ENCODE measurements around the gene NLRP6. TPM values are rescaled to one million over a fixed set of nuclear protein-coding genes. Genes with fewer than 3 reads are reported as not detected.
A peak's percentile ranks its signal among the peaks of the same experiment; 100 is the strongest.

The NLRP6 gene
- total and polyA plus RNA-seq, 2 of the 4 experiments (the other 2 are of a cell fraction), result not detected

- Histone ChIP-seq H3K9me3 (ENCODE audit: control insufficient read depth, insufficient read depth, low read length) (no peaks in the 10 kb centered on the region), H2BK15ac (ENCODE audit: low read depth, low read length) (no peak overlapping the region), H3K23ac (ENCODE audit: low read depth, low read length) (no peak overlapping the region), H2BK120ac (ENCODE audit: low read depth, low read length) (no peak overlapping the region), H3K4me3 (ENCODE audit: insufficient read depth, low read depth, low read length) (no peak overlapping the region), H3K27me3 (ENCODE audit: control insufficient read depth, insufficient read depth, low read length) (no peaks in the 10 kb centered on the region), H3K56ac (ENCODE audit: extremely low read depth, insufficient read depth, low read length) (no peak overlapping the region), H4K8ac (ENCODE audit: low read depth in 2 of 2, low read length in 2 of 2) (no peak overlapping the region), H2BK20ac (ENCODE audit: low read depth, low read length) (no peak overlapping the region), H4K20me1 (ENCODE audit: insufficient read depth, low read length) (no peaks in the 10 kb centered on the region), H2BK5ac (ENCODE audit: low read depth, low read length, poor library complexity, severe bottlenecking) (no peak overlapping the region), H3K9me1 (ENCODE audit: insufficient read depth, low read length) (no peaks in the 10 kb centered on the region), H3K4me1 (ENCODE audit: control insufficient read depth, insufficient read depth, low read length) (peaks cover 11% of the 10 kb centered on the region), H3K4me2 (ENCODE audit: low read depth, low read length) (no peak overlapping the region), H3K9ac (ENCODE audit: low read depth, low read length) (no peak overlapping the region), H4K5ac (ENCODE audit: low read depth, low read length) (no peak overlapping the region), H2AK9ac (replicated peaks; ENCODE audit: low read depth, low read length, poor library complexity) (no peak overlapping the region), H3K27ac (ENCODE audit: insufficient read depth, low read length) (no peak overlapping the region), H4K91ac (ENCODE audit: insufficient read depth, low read depth, low read length) (no peak overlapping the region), H3K18ac (ENCODE audit: low read depth, low read length) (no peak overlapping the region), H2AFZ (replicated peaks; ENCODE audit: low read length, poor library complexity) (peak overlapping the region; percentile 16), H3K4ac (ENCODE audit: low read depth, low read length) (no peak overlapping the region), H3K36me3 (ENCODE audit: control insufficient read depth, insufficient read depth, low read length) (no peaks in the 10 kb centered on the region), H2AK5ac (ENCODE audit: low read depth, low read length) (no peak overlapping the region), H3K14ac (replicated peaks; ENCODE audit: low read depth, low read length) (no peak overlapping the region), H3K79me1 (ENCODE audit: low read depth in 1 of 2, low read length in 2 of 2) (no peaks in the 10 kb centered on the region)
- dilution Hi-C loops (cut with HindIII; ENCODE audit: low sequenced_read_pairs, unreplicated experiment), result no loop called here
- BruUV-seq (replicated peaks), result no TSS peak
- intact Hi-C loops (cut with micrococcal nuclease), result no loop called here
- no peak for TF ChIP-seq RCOR1 (IDR thresholded peaks at IDR 0.05; ENCODE audit: insufficient replicate concordance, low read length)
- TF ChIP-seq CEBPB (IDR thresholded peaks at IDR 0.05; ENCODE audit: low read depth, low read length), result no peak
- DNase-seq (no peak), ATAC-seq (ENCODE audit: low read depth) (no peak)
- in situ Hi-C loops (cut with MboI; ENCODE audit: low sequenced_read_pairs), result no loop called here
- CTCF ChIA-PET, result no interaction called here
- WGBS, 2 experiments (ENCODE audit: extremely low coverage in 2 of 2, insufficient read length in 1 of 2), result 95% methylated on average over 11 of the region's 34 CpGs; no CpG with 5 or more reads in 1 of the 2 experiments
- POLR2A ChIA-PET (ENCODE audit: unreplicated experiment), result no interaction called here
Observed at GRCh38 chr11:330694-331357, 52.6 kb downstream of the NLRP6 start.
